ENCODE results near the gene WDR53.
"Not testable (repeated sequence)": the region's sequence is repeated elsewhere in the genome, so short reads cannot be mapped to it uniquely, and the experiment has no call there.

The WDR53 gene

DNA sequence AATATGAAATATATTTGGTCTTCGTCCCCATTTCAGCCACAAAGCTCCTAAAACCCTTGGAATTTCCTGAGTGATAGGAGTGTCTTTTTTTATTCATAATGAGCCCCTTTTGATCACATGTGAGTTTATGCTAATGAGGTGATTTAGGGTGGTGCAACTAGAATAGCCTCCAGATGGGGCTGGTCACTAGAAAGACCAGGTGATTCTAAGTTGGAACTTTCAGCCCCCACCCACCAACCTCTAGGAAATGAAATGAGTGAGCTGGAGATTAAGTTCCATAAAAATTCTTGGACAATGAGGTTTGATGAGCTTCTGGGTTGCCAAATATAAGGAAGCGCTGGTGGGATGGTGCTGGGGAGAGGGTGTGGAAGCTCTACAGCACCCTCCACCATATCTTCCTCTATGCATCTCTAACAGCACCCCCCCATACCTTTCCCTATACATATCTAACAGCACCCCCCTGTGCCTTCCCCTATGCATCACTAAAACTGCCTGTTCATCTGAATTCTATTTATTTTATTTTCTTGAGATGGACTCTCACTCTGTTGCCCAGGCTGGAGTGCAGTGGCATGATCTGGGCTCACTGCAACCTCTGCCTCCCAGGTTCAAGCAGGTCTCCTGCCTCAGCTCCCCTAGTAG, 51.1 kb downstream of the WDR53 start:
- DNase-seq = no peak

- DNase-seq = no peak
Measured at GRCh38 chr3:196514913-196515621, 53.3 kb downstream of the WDR53 start, which contains the start of gene SMCO1. Gene SMCO1 (minus strand): TSS chr3:196515346. CDS start chr3:196515209, 137 bp downstream.

GRCh38 chr3:196514350-196514716, 54.0 kb downstream of the WDR53 start:
- no peak for DNase-seq

- peak; percentile 63 for DNase-seq
Measured at GRCh38 chr3:196513697-196514349, 54.5 kb downstream of the WDR53 start.

- not testable (repeated sequence) for DNase-seq
Measured at GRCh38 chr3:196511646-196512425, 56.5 kb downstream of the WDR53 start.

DNA sequence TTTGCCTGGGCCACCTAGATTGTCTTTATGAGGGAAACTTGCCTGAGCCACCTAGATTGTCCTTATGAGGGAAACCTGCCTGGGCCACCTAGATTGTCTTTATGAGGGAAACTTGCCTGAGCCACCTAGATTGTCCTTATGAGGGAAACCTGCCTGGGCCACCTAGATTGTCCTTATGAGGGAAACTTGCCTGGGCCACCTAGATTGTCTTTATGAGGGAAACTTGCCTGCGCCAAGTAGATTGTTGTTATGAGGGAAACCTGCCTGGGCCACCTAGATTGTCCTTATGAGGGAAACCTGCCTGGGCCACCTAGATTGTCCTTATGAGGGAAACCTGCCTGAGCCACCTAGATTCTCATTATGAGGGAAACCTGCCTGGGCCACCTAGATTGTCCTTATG, 57.2 kb downstream of the WDR53 start:
- DNase-seq = not testable (repeated sequence)

DNA sequence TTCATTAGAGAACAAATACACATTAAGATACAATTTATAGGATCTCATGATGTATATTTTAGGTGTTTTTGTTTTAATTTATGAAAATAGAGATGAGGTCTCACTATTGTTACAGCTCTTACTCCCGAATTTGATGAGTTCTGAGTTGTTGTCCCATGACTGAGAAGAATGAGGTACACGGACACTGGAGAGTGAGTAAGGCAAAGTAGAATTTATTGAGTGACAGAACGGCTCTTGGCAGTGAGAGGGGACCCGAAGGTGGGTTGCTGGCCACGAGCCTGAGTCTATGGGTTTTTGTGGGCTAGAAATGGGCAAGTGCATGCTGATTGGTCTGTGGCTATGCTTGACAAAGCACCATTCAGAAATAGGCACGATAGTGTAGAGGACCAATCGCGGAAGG, 61.7 kb downstream of the WDR53 start:
- DNase-seq = no peak

DNA sequence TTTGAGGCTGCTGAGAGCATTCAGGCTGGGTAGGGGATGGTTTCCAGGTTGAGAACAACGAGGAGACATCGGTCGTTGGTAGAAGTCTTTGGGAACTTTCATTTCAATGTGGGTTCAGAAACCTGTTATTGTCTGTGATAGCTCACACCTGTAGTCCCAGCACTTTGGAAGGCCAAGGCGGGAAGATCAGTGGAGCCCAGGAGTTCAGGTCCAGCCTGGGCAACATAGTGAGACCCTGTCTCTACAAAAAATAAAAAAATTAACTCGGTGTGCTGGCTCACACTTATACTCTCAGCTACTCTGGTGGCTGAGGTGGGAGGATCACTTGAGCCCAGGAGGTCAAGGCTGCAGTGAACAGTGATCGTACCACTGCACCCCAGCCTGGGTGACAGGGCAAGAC, 63.8 kb downstream of the WDR53 start:
- DNase-seq = no peak

Measured in HCEC 1CT (cell line).